Sigmoid colon (tissue), 7 donors: ENCODE results near the gene TSPYL4. TPM values are rescaled to one million over a fixed set of nuclear protein-coding genes. Genes with fewer than 3 reads are reported as not detected.

Experiments
- DNase-seq: peaks from one replicate; pipeline ENCODE4 v3.0.0-alpha.2; 2019
- H3K27ac ChIP-seq, 4 donors: fragments of 200-600 bp; sonication (generic); one replicate each; pipeline ENCODE4 v1.5.1; 2016 to 2019; ENCODE audit warnings: mild to moderate bottlenecking in 1 of 4
- H3K27me3 ChIP-seq, 3 donors: fragments of 200-600 bp; sonication (generic); one replicate each; pipeline ENCODE4 v1.5.1; 2019; ENCODE audit warnings: mild to moderate bottlenecking in 1 of 3
- H3K36me3 ChIP-seq, 4 donors: fragments of 200-600 bp; sonication (generic); one replicate each; pipeline ENCODE4 v1.5.1; 2016 to 2019
- H3K4me1 ChIP-seq, 4 donors: fragments of 200-600 bp; sonication (generic); one replicate each; pipeline ENCODE4 v1.5.1; 2017 to 2019
- H3K4me3 ChIP-seq, 4 donors: fragments of 200-600 bp; sonication (generic); one replicate each; pipeline ENCODE4 v1.5.1; 2017 to 2019; ENCODE audit warnings: mild to moderate bottlenecking in 2 of 4, moderate library complexity in 1 of 4
- H3K9me3 ChIP-seq, 4 donors: fragments of 200-600 bp in 3 of 4; sonication (generic) in 3 of 4; one replicate each; pipeline versions ENCODE4 v1.5.1 to v1.6.1; 2013 to 2019
- EP300 ChIP-seq, 4 donors: sonication (generic); formaldehyde crosslinking; IDR thresholded peaks; one replicate each; pipeline ENCODE4 v1.6.1; 2017; ENCODE audit warnings: antibody characterized with exemption in 4 of 4
- POLR2A ChIP-seq, 2 donors: fragments of 450-650 bp; IDR thresholded peaks; one replicate each; pipeline ENCODE4 v1.6.1; 2016; ENCODE audit warnings: antibody characterized with exemption in 2 of 2, mild to moderate bottlenecking in 2 of 2, moderate library complexity in 2 of 2
- POLR2AphosphoS5 ChIP-seq, 4 donors: sonication (generic); formaldehyde crosslinking; IDR thresholded peaks; one replicate each; pipeline ENCODE4 v1.6.1; 2017; ENCODE audit warnings: antibody characterized with exemption in 4 of 4
- WGBS, 2 donors: extraction: QIAGEN DNeasy Blood & Tissue Kit; methylation state at CpG; one replicate each; pipeline ENCODE4 v1.1.7; 2013; 5-methylcytosine and 5-hydroxymethylcytosine counted together
- intact Hi-C: fragments of 100-400 bp; cut with DNase I; formaldehyde crosslinking; loops from one replicate; pipeline ENCODE4 v1.15.1; 2023
- polyA plus RNA-seq, 3 donors: library from polyadenylated mRNA; stranded (reverse); fragments of 200-250 nt; gene quantifications; one replicate each; pipeline ENCODE4 v1.2.3, GENCODE V29; 2013
- total RNA-seq, 4 donors: library from RNA; depleted of rRNA; stranded (reverse); fragments of >200 nt; gene quantifications; one replicate each; pipeline ENCODE4 v1.1.0, GENCODE V29; 2016
- TF ChIP-seq, protein P1 (sequence below), 4 experiments: fragments of 450-650 bp in 3 of 4; fragments of 200-600 bp in 1 of 4; IDR thresholded peaks; one replicate each; pipeline ENCODE4 v1.5.1; 2016 to 2019; ENCODE audit warnings: antibody characterized with exemption in 4 of 4, mild to moderate bottlenecking in 3 of 4, moderate library complexity in 2 of 4
- donor health status: healthy with polysubstance abuse.
- donor health status: Bipolar disorder and iron deficiency.
- donor health status: healthy.

Gene TSPYL4
- total and polyA plus RNA-seq, 7 donors, result 3.0 to 18.5 (median 15.1) TPM

DNA sequence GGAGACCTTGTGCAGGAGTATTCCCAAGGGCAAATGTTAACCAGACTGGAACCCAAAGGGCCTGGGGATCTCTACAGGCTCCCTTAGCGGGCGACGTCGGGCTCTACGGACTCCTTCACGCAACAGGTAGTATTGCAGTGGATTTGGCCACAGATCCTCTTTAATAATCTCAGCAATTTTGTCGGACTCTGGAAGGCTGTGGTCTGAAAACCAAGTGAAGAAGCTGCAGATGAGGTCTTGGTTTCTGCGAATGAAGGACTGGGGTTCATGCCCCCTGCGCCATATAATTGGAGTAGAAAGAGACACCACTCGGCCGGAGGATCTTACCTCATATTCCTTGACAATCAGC, 24.6 kb upstream of the TSPYL4 start:
- no peak for DNase-seq
- 73 to 81% methylated on average over 11 of the region's 11 CpGs for WGBS, 2 donors
- TF ChIP-seq POLR2AphosphoS5 (IDR thresholded peaks at IDR 0.05) (no peak), POLR2A (IDR thresholded peaks at IDR 0.05) (no peak), EP300 (IDR thresholded peaks at IDR 0.05) (no peak)
- TF ChIP-seq, protein P1, sequence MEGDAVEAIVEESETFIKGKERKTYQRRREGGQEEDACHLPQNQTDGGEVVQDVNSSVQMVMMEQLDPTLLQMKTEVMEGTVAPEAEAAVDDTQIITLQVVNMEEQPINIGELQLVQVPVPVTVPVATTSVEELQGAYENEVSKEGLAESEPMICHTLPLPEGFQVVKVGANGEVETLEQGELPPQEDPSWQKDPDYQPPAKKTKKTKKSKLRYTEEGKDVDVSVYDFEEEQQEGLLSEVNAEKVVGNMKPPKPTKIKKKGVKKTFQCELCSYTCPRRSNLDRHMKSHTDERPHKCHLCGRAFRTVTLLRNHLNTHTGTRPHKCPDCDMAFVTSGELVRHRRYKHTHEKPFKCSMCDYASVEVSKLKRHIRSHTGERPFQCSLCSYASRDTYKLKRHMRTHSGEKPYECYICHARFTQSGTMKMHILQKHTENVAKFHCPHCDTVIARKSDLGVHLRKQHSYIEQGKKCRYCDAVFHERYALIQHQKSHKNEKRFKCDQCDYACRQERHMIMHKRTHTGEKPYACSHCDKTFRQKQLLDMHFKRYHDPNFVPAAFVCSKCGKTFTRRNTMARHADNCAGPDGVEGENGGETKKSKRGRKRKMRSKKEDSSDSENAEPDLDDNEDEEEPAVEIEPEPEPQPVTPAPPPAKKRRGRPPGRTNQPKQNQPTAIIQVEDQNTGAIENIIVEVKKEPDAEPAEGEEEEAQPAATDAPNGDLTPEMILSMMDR (IDR thresholded peaks at IDR 0.05), result no peak
- Histone ChIP-seq H3K4me1 (peaks cover 0 to 61% (median 51%) of the 10 kb centered on the region in 4 donors), H3K4me3 (peak overlapping the region; percentile 87 to 94 (median 92)), H3K9me3 (no peaks in the 10 kb centered on the region), H3K27ac (peak overlapping the region; percentile 98 to 100 (median 99)), H3K36me3 (peaks cover 0 to 13% (median 4%) of the 10 kb centered on the region in 4 donors), H3K27me3 (no peaks in the 10 kb centered on the region)
- intact Hi-C loops, result loop anchor here (2.0 to 5.0 kb wide), 3 partner anchors 24 to 294 kb away; partner anchors contain the start of genes CALHM5, RWDD1 and TSPYL4

DNA sequence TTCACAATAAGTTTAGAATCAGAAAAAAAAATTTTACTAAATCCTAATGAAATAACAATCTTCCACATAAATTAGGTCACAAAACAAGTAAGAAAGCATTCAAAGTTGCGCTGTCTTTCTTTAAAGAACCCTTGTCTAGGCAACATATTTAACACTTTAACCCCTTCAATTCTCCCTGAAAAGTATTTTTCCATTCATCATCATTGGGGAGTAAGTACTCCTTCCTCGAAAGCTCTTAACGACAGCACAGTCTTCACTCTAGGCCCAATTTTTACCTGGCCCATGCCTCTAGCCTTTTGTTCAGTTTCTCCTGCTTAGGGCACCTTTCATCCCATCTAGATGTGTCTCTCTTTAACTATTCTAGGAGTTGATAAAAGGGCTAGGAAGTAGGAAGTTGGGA, 23.2 kb upstream of the TSPYL4 start:
- DNase-seq, result no peak
- TF ChIP-seq POLR2A (IDR thresholded peaks at IDR 0.05) (no peak), POLR2AphosphoS5 (IDR thresholded peaks at IDR 0.05) (no peak), EP300 (IDR thresholded peaks at IDR 0.05) (no peak)
- TF ChIP-seq, protein P1 (IDR thresholded peaks at IDR 0.05), result no peak
- Histone ChIP-seq H3K27me3 (no peaks in the 10 kb centered on the region), H3K36me3 (peaks cover 0 to 21% (median 7%) of the 10 kb centered on the region in 4 donors), H3K9me3 (no peaks in the 10 kb centered on the region), H3K27ac (peak overlapping the region; percentile 98 to 100 (median 99)), H3K4me3 (peak overlapping the region; percentile 87 to 94 (median 92)), H3K4me1 (peaks cover 0 to 65% (median 51%) of the 10 kb centered on the region in 4 donors)
- intact Hi-C loops, result loop anchor here (5.0 kb wide), 2 partner anchors 235 to 295 kb away; partner anchors contain the start of genes CALHM5 and RWDD1
- 22 to 30% methylated on average over 3 of the region's 3 CpGs for WGBS, 2 donors

DNA sequence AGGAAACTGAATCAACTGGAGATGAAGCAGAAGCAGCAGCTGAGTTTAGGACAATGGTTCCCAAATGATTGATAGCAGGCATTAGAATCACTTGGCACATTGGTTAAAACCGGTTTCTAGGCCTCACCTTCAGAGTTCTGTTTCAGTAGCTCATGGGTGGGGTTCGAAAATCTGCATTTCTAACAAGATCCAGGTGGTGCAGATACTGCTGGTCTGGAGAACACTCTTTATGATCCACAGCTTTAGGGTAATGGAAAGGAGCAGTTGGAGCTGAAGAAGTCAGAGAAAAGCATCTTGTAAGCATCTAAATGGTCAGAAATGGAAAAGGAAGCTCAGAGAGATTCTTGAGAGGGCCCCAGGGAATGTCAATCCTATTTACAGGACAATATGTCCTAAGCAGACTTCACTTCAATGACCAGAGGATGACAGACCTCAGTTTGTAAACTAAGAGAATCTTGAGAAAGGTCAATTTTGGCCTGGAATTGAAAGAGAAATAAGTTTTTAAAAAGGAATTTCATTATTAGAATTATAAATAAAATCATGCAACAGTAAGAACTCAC, 17.4 kb upstream of the TSPYL4 start:
- H3K36me3 ChIP-seq, result peaks cover 0 to 17% (median 7%) of the 10 kb centered on the region in 4 donors
- TF ChIP-seq POLR2AphosphoS5 (IDR thresholded peaks at IDR 0.05) (no peak), POLR2A (IDR thresholded peaks at IDR 0.05) (no peak), EP300 (IDR thresholded peaks at IDR 0.05) (no peak)
- TF ChIP-seq, protein P1 (IDR thresholded peaks at IDR 0.05), result no peak
- no peaks in the 10 kb centered on the region for H3K9me3 ChIP-seq
- H3K4me3 ChIP-seq, result no peak overlapping the region
- no peak overlapping the region for H3K27ac ChIP-seq
- H3K4me1 ChIP-seq, result peaks cover 0 to 29% (median 19%) of the 10 kb centered on the region in 4 donors
- no peaks in the 10 kb centered on the region for H3K27me3 ChIP-seq
- intact Hi-C loops, result no loop called here
- no peak for DNase-seq
- WGBS, 2 donors, result 47 to 82% methylated on average over 2 of the region's 2 CpGs

DNA sequence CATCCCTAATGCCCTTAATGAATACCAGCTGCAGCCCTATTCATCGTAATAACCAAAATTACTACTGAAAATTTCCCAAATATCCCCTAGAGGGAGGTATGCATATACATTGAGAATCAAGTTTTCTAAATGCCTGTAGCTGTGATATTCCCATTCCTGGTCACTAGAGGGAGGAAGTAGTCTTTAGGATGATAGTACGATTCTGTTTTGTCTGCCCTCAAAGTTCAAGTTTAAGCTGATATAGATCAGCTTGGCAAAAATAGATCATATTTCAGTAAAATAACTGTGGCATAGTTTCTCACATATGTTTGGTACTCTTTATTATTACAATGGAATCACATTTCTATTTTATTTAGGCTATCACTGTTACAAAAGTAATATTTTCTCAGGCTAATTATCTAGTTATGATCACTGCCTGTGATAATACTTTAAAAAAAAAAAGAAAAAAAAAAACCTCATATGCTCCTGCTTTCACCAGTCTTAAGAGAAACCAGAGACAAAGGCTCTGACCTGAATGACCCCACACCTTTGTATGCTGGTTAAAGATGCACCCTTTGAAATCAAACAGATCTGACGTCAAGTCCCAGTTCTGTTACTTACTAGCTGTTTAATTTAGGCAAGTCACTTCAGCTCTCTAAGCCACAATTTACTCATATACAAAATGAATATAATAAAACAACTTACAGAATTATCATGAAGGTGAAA, 14.9 kb upstream of the TSPYL4 start:
- intact Hi-C loops, result no loop called here
- WGBS, 2 donors, result 31 to 33% methylated on average over 3 of the region's 3 CpGs
- no peak overlapping the region for H3K27ac ChIP-seq

More for the DNA sequence above, 14.9 kb upstream of the TSPYL4 start:
- H3K9me3 ChIP-seq, result no peaks in the 10 kb centered on the region
- H3K4me1 ChIP-seq, result peaks cover 0 to 6% (median 0%) of the 10 kb centered on the region in 4 donors
- H3K36me3 ChIP-seq, result peaks cover 0 to 9% (median 6%) of the 10 kb centered on the region in 4 donors
- H3K27me3 ChIP-seq, result no peaks in the 10 kb centered on the region
- H3K4me3 ChIP-seq, result no peak overlapping the region
- no peak for DNase-seq
- TF ChIP-seq EP300 (IDR thresholded peaks at IDR 0.05) (no peak), POLR2A (IDR thresholded peaks at IDR 0.05) (no peak)
- TF ChIP-seq, protein P1 (IDR thresholded peaks at IDR 0.05), result peak; percentile 37 to 74 (median 64)
